AG04449 (cell line): Measurements from ENCODE around the gene ANGPTL1.

Experiments used
- CTCF ChIA-PET: fragments of 350-600 bp; formaldehyde crosslinking; extraction: SDS; loops from one replicate; lab custom pipeline; 2021; ENCODE audit warnings: antibody characterized with exemption; lab: Yijun Ruan, JAX
- POLR2A ChIA-PET: fragments of 400-600, 350-600 bp; formaldehyde crosslinking; extraction: SDS; loops from one replicate; lab custom pipeline; 2020; ENCODE audit warnings: antibody characterized with exemption, inconsistent platforms; lab: Yijun Ruan, JAX
- DNase-seq: peaks from one replicate; pipeline ENCODE4 v3.0.0-alpha.2; 2010; ENCODE audit warnings: low read depth, low spot score
- H3K4me3 ChIP-seq: 2 replicates; pipeline ENCODE4 v1.5.1; 2011; ENCODE audit warnings: low read depth, mild to moderate bottlenecking, control low read depth, low read length
- CTCF ChIP-seq: IDR thresholded peaks from one replicate; pipeline ENCODE4 v1.5.1; 2011; ENCODE audit warnings: mild to moderate bottlenecking, moderate library complexity, low read length, control low read depth, inconsistent platforms; ENCODE audit not compliant: insufficient read depth; ENCODE audit errors: missing control alignments

ANGPTL1 gene

GRCh38 chr1:178870944-178871343 lies at the start of gene ANGPTL1:
Gene ANGPTL1 (minus strand): TSS chr1:178871077. CDS start chr1:178865776, 5,301 bp downstream.
- POLR2A ChIA-PET: no interaction called here

GRCh38 chr1:178919581-178919980 lies 48.7 kb upstream of the ANGPTL1 start:
- no peak overlapping the region for H3K4me3 ChIP-seq
- TF ChIP-seq CTCF: no peak
- ChIA-PET CTCF (no interaction called here), POLR2A (no interaction called here)
- no peak for DNase-seq

More at GRCh38 chr1:178870944-178871343, at the start of gene ANGPTL1:
- TF ChIP-seq CTCF: no peak
- DNase-seq: no peak
- H3K4me3 ChIP-seq: no peak within 1 kb of the TSS
- CTCF ChIA-PET: interaction anchor here (1.0 kb wide), 1 partner anchor 132 kb away, joined by 4 read pairs; no protein-coding TSS in a partner anchor

- H3K4me3 ChIP-seq: no peak overlapping the region
- ChIA-PET CTCF (no interaction called here), POLR2A (no interaction called here)
- no peak for DNase-seq
- TF ChIP-seq CTCF: no peak
These were observed 48.1 kb upstream of the ANGPTL1 start for GRCh38 chr1:178918955-178919354.

- POLR2A ChIA-PET: no interaction called here
- CTCF ChIA-PET: interaction anchor here (0.9 kb wide), 1 partner anchor 82 kb away, joined by 3 read pairs; no protein-coding TSS in a partner anchor
- TF ChIP-seq CTCF: no peak
- no peak overlapping the region for H3K4me3 ChIP-seq
- DNase-seq: no peak
These were observed 47.4 kb upstream of the ANGPTL1 start for GRCh38 chr1:178918308-178918707.

GRCh38 chr1:178916448-178917174 lies 45.7 kb upstream of the ANGPTL1 start:
- ChIA-PET CTCF (interaction anchor here (1.4 kb wide), 1 partner anchor 86 kb away, joined by 4 read pairs; no protein-coding TSS in a partner anchor), POLR2A (interaction anchor here (0.6 kb wide), 1 partner anchor 104 kb away, joined by 3 read pairs; no protein-coding TSS in a partner anchor)
- no peak overlapping the region for H3K4me3 ChIP-seq
- DNase-seq: no peak
- no peak for TF ChIP-seq CTCF

GRCh38 chr1:178912597-178912996 lies 41.7 kb upstream of the ANGPTL1 start:
- no peak for DNase-seq
- TF ChIP-seq CTCF: no peak
- CTCF ChIA-PET: interaction anchor here (0.9 kb wide), 1 partner anchor 9 kb away, joined by 3 read pairs; no protein-coding TSS in a partner anchor
- no peak overlapping the region for H3K4me3 ChIP-seq
- POLR2A ChIA-PET: no interaction called here
